Breast epithelium (tissue), 3 donors: ENCODE results near the gene CARD14.

Experiments used
- POLR2A ChIP-seq: fragments of 450-650 bp; IDR thresholded peaks from one replicate; pipeline ENCODE4 v1.6.1; 2016; ENCODE audit warnings: antibody characterized with exemption, mild to moderate bottlenecking, moderate library complexity
- POLR2AphosphoS5 ChIP-seq, 3 donors: sonication (generic); formaldehyde crosslinking; IDR thresholded peaks; one replicate each; pipeline ENCODE4 v1.6.1; 2017; ENCODE audit warnings: antibody characterized with exemption in 3 of 3
- TF ChIP-seq, protein P1 (sequence below), 3 donors: fragments of 450-650 bp; IDR thresholded peaks; one replicate each; pipeline ENCODE4 v1.5.1; 2016 to 2017; ENCODE audit warnings: antibody characterized with exemption in 3 of 3, mild to moderate bottlenecking in 3 of 3, moderate library complexity in 3 of 3

DNA sequence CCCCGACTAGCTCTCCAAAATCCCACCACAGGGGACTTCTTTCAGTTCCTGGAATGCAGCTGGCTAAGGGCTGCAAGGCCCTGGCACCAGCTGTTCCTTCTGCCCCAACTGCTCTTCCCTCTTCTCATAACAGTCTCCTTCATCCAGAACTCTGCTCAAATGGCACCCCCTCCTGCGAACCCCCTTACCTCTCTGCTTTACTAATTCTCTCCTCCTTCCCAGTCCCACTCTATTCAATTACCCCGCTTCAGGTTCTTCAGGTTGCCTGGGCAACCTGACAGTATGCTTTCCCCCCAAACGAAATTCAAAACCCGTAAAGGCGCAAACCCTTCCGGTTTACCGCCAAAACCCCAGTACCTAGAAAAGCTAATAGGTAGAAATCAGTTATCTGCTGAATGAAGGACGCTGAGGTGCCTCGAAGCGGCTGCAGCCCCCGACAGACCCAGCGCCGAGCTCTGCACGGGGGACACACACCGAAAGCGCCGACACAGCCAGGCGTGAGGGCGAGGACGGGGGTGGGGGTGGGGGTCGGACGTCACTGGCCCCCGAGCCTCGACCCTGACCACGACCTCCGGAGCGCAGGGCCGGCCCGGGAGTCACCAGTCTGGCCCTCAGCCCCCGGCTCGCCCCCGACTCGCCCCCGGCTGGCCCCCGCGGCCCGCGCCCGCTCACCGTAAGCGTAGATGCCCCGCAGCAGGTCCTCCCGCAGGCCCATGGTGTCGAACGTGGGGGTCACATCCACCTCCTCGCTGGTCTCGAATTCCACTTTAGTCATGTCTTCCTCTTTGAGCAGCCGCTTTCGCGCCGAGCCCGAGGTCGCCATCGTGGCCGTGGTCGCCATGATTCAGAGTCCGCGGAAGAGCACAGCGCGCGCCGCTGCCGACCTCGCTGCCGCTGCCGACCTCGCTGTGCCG is 23.5 kb upstream of the CARD14 start:
- TF ChIP-seq, protein P1, sequence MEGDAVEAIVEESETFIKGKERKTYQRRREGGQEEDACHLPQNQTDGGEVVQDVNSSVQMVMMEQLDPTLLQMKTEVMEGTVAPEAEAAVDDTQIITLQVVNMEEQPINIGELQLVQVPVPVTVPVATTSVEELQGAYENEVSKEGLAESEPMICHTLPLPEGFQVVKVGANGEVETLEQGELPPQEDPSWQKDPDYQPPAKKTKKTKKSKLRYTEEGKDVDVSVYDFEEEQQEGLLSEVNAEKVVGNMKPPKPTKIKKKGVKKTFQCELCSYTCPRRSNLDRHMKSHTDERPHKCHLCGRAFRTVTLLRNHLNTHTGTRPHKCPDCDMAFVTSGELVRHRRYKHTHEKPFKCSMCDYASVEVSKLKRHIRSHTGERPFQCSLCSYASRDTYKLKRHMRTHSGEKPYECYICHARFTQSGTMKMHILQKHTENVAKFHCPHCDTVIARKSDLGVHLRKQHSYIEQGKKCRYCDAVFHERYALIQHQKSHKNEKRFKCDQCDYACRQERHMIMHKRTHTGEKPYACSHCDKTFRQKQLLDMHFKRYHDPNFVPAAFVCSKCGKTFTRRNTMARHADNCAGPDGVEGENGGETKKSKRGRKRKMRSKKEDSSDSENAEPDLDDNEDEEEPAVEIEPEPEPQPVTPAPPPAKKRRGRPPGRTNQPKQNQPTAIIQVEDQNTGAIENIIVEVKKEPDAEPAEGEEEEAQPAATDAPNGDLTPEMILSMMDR (IDR thresholded peaks at IDR 0.05): no peak
- TF ChIP-seq POLR2AphosphoS5 (IDR thresholded peaks at IDR 0.05) (no peak), POLR2A (no peak)
